D721Med (cell line): ENCODE data around the gene ARFGEF2.

Experiments
- DNase-seq: peaks from one replicate; pipeline ENCODE4 v3.0.0; 2011; ENCODE audit warnings: low spot score; ENCODE audit not compliant: insufficient read length
- FAIRE-seq: peaks from 2 replicates; lab custom pipeline; 2011; peaks lifted over from hg19 to GRCh38; lab: Jason Lieb, UNC
- CTCF ChIP-seq: IDR thresholded peaks from 2 replicates; pipeline ENCODE4 v1.5.1; 2012; ENCODE audit warnings: mild to moderate bottlenecking, control low read depth; ENCODE audit not compliant: insufficient read depth; ENCODE audit errors: missing control alignments

Gene ARFGEF2

GRCh38 chr20:48948612-48949011 lies 27.1 kb downstream of the ARFGEF2 start:
- TF ChIP-seq CTCF, result no peak
- no peak for FAIRE-seq
- no peak for DNase-seq

- FAIRE-seq, result no peak
- no peak for TF ChIP-seq CTCF
- DNase-seq, result no peak
These were observed 28.0 kb downstream of the ARFGEF2 start for GRCh38 chr20:48949304-48950170.

- FAIRE-seq (no peak), DNase-seq (no peak)
- TF ChIP-seq CTCF, result no peak
These were observed 29.5 kb downstream of the ARFGEF2 start for GRCh38 chr20:48951041-48951440.

- no peak for TF ChIP-seq CTCF
- DNase-seq (no peak), FAIRE-seq (no peak)
These were observed 30.1 kb downstream of the ARFGEF2 start for GRCh38 chr20:48951646-48952045.

GRCh38 chr20:48952656-48953055 lies 31.1 kb downstream of the ARFGEF2 start:
- no peak for FAIRE-seq
- no peak for TF ChIP-seq CTCF
- DNase-seq, result no peak

- DNase-seq, result no peak
- FAIRE-seq, result no peak
- TF ChIP-seq CTCF, result no peak
These were observed 32.1 kb downstream of the ARFGEF2 start for GRCh38 chr20:48953653-48954052.

GRCh38 chr20:48956052-48956451 lies 34.5 kb downstream of the ARFGEF2 start:
- FAIRE-seq (no peak), DNase-seq (no peak)
- TF ChIP-seq CTCF, result no peak
